Heart left ventricle (tissue), 13 donors: Measurements from ENCODE around the gene MCC.

Source experiments
- CTCF ChIP-seq, 12 donors: fragments of 200-600 bp; sonication (generic) in 4 of 12; IDR thresholded peaks; one replicate each; pipeline versions ENCODE4 v1.5.0 to v1.8.0; 2018 to 2022; ENCODE audit warnings: antibody characterized with exemption in 12 of 12, mild to moderate bottlenecking in 5 of 12
- POLR2A ChIP-seq, 2 donors: fragments of 450-650 bp; IDR thresholded peaks; one replicate each; pipeline ENCODE4 v1.6.1; 2017; ENCODE audit warnings: antibody characterized with exemption in 2 of 2, mild to moderate bottlenecking in 2 of 2, moderate library complexity in 2 of 2
- donor health status: ischemic (EF 13 %, LVEDD 7.1; RV severe dilation, severe dysfunction).
- donor health status: DM: no; HTN: yes; CAD: no.
- donor health status: DM: no; HTN: no; CAD: no.
- donor health status: ischemic (EF 25% LVEDD 6.9; RV normal size, moderate dysfunction).
- donor health status: ischemic (EF 25% LVEDD 5.7; RV mildly dilated, moderate dysfunction).
- donor health status: ischemic (EF 35%, LVEDD 5.7; RV mildly dilated, moderate dysfunction).
- donor health status: nonischemic (EF 11% LVEDD 7.7; RV severe dilation, severe dysfunction).
- donor health status: DM: yes; HTN: yes; CAD: no.
- donor health status: PGD.
- donor health status: ischemic (EF 29% LVEDD 5.4; RV normal size, mild dysfunction).
- donor health status: nonischemic (EF 23%, LVEDD 6.1; RV moderate dilation, normal function).

DNA sequence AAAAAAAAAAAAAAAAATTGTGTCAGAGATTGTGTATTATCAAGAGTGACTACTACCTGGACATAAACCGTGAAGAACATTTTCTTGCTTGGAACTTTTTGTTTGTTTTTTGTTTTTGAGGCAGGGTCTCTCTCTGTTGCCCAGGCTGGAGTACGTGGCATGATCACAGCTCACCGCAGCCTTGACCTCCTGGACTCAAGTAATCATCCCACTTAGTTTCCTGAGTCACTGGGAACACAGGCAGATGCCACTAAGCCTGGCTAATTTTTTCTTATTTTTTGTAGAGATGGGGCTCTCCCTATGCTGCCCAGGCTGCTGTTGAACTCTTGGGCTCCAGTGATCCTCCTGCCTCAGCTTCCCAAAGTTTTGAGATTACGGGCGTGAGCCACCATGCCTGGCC lies 485.8 kb downstream of the MCC start:
- TF ChIP-seq CTCF (IDR thresholded peaks at IDR 0.05) (no peak), POLR2A (IDR thresholded peaks at IDR 0.05) (no peak)
